22Rv1 (cell line): ENCODE measurements around the gene DIP2C.

Source experiments
- CTCF ChIP-seq: fragments of 450-650 bp; IDR thresholded peaks from 2 replicates; pipeline ENCODE4 v1.5.1; 2017; ENCODE audit warnings: mild to moderate bottlenecking
- ZFX ChIP-seq: fragments of 450-650 bp; IDR thresholded peaks from 2 replicates; pipeline ENCODE4 v1.6.1; 2017; ENCODE audit warnings: antibody characterized with exemption, borderline replicate concordance

- TF ChIP-seq CTCF, result no peak
- no peak for TF ChIP-seq ZFX
Measured at GRCh38 chr10:672203-672602, 17.3 kb downstream of the DIP2C start.
